HS-27A (cell line): ENCODE results near the gene SLIT1.
"Not testable (repeated sequence)": the region's sequence is repeated elsewhere in the genome, so short reads cannot be mapped to it uniquely, and the experiment has no call there.

ENCODE experiments used
- DNase-seq: peaks from one replicate; pipeline ENCODE4 v3.0.0-alpha.2; 2012; ENCODE audit warnings: low read depth, missing footprints

SLIT1 gene

DNA sequence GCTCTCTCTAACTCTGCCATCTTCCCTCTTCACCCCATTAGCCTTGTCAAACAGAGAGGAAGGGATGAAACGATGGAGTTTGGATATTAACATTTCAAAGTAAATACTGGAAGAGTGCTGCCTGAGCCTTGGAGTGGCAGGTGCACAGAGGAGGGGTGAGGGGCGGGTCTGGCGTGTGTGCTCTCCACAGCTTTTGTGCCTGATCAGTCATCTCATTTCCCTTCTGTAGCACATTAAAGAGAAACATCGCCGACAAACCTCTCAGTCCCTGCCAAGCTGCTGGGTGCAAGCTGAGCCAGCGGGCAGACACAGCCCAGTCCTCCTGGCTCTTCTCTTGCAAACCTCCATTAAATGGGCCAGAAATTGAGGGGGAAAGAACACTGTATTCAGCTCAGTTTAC is 76.2 kb downstream of the SLIT1 start:
- no peak for DNase-seq

DNA sequence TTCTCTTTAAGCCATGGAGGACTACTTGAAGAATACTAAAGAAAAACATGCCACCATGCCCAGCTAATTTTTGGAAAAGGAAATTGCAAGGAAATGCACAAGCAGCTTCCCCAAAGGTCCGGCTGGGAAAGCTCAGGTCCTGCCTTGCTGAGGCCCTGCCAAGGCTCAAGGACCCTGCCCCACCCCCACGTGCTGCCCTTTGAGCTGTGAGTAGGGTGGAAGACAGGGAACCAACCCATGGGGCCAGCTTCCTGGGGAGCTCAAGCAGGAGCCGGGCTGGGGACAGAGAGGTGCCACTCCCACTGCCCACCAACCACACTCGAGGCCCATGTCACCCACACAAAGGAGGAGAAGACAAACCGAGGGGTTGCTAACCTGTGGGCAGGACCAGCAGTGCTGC is 78.2 kb downstream of the SLIT1 start:
- DNase-seq: no peak

- no peak for DNase-seq
Observed at GRCh38 chr10:97106207-97106606, 79.6 kb downstream of the SLIT1 start.

GRCh38 chr10:97105303-97105702 is 80.5 kb downstream of the SLIT1 start:
- no peak for DNase-seq

- no peak for DNase-seq
Observed at GRCh38 chr10:97103316-97104080, 82.3 kb downstream of the SLIT1 start.

GRCh38 chr10:97102441-97102840 is 83.3 kb downstream of the SLIT1 start:
- DNase-seq: no peak

- DNase-seq: no peak
Observed at GRCh38 chr10:97101166-97101940, 84.4 kb downstream of the SLIT1 start.

- no peak for DNase-seq
Observed at GRCh38 chr10:97100657-97101056, 85.1 kb downstream of the SLIT1 start.

DNA sequence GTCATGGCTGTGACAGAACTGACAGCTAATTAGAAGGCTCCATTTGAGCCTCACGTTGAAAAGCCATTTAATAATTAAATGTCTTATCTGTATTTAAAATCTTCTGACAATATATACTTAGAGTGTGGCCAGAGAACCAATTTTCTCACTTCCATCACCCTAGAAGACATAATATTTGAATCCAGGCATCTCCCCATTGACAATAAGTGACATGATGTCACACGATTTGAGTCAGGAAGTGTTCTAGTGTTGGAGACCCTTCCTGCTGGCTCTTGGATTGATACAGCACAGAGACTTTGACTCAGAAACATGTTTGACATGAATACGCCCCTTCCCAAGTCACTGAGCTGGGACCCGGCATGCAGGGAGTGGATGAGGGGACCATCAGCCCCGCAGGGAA is 85.9 kb downstream of the SLIT1 start:
- DNase-seq: no peak

DNA sequence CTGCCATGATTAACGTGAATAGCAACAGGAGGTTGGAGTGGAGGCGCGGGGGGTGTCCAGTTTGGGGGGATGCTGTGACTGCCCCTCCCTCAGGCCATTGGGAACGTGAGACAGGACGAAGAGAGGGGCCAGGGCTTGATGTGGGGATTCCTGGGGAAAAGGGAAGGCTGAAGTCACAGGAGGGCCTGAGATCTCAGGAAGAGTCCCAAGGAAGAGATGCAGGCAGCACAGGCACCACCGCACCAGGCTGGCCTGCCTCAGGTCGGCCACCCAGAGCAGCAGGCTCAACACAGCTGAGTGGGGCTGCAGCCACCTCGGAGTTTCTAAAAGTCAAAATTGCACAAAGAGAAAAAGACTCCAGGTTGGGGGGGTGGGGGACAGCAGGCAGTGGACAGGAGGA is 86.7 kb downstream of the SLIT1 start:
- DNase-seq: no peak

- DNase-seq: no peak
Observed at GRCh38 chr10:97097084-97097433, 88.7 kb downstream of the SLIT1 start.

DNA sequence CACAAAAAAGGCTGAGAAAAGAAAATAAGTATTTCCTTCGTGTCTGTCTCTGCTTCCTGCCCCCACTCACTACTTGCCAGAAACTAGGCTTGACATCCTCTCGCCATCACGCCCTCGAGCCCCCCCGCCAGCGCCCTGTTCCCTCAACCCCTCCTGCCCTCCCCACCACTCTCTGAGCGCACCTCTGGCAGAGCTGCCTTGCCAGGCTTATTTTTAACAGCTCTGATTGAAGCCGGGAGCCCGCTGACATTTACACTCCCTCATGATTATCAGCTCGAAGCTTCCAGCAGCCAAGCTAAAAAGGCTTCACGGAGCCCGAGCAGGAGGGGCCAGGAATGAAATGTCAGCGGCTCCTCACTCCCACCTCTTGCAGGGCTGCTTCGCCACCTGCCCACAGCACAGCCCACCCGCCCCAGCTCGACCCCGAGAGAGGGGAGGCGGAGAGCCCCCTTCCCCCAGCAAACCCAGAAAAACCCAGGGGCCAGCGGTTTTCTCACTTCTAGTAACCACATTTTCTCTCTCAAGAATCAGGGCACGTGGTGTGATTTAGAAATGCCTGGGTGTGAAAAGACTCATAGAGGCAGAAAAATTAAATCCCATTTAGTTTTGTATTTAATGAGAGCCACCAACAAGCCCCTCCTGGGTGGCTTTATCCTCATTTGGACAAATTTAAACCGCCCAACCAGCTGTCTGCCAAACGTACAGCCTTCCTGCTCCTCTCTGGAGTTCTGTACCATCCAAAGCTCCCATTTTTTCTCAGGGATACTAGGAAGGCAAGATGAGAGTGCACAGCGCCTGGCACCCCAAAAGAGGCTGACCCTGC is 89.3 kb downstream of the SLIT1 start:
- no peak for DNase-seq

GRCh38 chr10:97095701-97096260 is 90.0 kb downstream of the SLIT1 start:
- no peak for DNase-seq

DNA sequence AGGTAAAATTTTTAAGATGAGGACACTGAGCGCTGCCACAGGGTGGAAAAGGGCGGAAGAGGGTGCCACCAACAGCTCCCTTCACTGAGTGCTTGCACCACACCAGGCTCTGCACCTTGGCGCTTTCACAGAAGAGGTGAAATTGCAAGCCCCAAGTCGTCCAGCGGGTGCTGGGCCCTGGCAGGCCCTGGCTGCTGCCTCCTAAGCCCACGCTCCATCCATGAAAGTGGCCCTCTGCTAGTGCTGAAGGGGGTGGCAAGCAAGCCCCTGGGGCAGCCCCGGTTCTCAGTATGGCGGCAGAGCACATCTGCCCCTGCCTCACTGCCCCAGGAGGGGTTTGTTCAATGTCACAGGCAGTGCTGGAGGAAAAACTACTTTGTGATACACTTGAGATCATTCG is 95.1 kb downstream of the SLIT1 start:
- DNase-seq: no peak

DNA sequence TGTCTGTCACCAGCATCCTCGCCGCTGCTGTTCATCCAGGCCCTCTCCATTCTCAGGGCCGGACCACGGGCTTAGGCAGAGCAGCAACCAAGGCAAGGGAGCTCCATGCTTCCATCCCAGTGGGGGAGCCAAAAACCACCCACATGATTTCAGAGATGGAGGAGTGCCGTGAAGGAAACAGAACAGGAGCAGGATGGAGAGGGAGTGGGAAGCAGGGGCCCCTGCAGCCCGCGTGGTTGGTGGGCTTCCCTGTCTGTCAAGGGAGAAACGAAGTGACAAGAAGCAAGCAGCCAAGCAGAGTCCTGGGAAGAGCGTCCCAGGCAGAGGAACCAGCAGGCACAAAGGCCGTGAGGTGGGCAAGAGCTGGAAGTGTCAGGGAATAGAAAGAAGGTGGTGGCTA is 95.7 kb downstream of the SLIT1 start:
- no peak for DNase-seq

DNA sequence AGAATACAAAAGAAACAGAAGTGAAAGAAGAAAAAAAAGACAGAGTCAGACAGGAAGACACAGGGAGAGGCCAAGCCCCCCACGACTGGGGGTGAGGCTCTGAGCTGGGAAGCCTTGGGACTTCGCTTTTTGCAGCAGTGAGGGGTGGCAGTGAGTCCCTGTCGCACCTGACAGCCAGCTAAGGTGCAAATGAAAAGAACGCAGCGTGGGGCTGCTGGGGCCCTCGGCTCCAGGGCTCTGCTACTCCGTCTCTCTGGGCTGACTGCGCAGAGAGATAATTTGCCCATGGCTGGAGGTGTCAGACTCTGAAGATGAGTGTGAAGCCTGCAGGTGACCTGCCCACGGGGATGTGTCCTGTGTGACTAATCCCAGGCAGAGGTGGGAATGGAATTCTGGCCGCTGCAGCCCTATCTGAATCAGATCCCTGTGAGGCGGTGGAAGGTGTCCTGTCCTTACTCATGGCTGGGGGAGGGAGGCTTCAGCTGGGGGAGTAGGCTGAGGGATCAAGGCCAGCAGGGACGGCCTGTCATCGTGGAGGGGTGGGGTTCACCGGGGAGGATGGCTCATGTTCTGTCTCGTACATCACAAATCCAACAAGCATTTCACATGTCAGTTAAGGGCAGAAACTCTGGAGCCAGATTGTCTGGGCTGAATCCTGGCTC is 96.4 kb downstream of the SLIT1 start:
- DNase-seq: no peak

DNA sequence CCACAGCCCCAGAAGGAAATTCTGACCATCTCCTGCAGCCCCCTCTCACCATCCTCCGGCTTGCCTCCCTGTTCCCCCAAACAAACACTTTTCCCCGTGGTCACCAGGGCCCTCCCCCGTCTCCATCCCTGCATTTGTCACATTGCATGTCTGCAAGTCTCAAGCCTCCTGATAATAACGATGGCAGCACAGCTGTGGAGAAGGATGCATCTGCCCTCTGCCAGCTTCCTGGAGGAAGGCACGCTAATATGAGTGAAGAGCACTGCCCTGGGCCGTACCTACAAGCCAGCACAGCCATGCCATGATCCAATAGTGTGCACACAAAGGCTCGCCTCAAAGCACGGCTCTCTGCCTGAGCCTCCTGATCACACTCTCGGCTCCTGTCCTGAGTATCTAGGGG is 98.5 kb downstream of the SLIT1 start:
- no peak for DNase-seq

GRCh38 chr10:97086530-97086929 is 99.2 kb downstream of the SLIT1 start:
- no peak for DNase-seq

GRCh38 chr10:97083228-97083829 is 102.4 kb downstream of the SLIT1 start:
- DNase-seq: no peak

DNA sequence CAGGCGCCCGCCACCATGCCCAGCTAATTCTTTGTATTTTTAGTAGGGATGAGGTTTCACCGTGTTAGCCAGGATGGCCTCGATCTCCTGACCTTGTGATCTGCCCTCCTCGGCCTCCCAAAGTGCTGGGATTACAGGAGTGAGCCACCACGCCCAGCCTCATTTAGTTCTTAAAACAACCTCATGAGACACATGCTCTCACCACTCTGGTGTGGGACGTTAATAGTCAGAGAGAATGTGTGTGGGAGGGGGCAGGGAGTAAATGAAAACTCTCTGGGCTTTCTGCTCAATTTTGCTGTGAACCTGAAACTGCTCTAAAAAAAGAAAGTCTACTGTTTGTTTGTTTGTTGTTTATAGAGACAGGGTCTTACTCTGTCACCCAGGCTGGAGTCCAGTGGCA is 103.2 kb downstream of the SLIT1 start:
- DNase-seq: not testable (repeated sequence)

GRCh38 chr10:97081621-97082235 is 104.0 kb downstream of the SLIT1 start:
- DNase-seq: peak; percentile 12
